Mucosa of gallbladder (tissue), 1 donor: ENCODE results near the gene KRTAP10-5. TPM values are rescaled to one million over a fixed set of nuclear protein-coding genes. Genes with fewer than 3 reads are reported as not detected.
A peak's percentile ranks its signal among the peaks of the same experiment; 100 is the strongest.

Experiments used
- DNase-seq: peaks from one replicate; pipeline ENCODE4 v3.0.0-alpha.2; 2020; ENCODE audit warnings: low spot score
- total RNA-seq: library from RNA; stranded (reverse); gene quantifications from one replicate; pipeline ENCODE4 v1.2.1, GENCODE V29; 2021
- donor health status: DM: no; HTN: no; CAD: no.

The KRTAP10-5 gene
- total RNA-seq, 1 donor from 2014 or later, result not detected

DNA sequence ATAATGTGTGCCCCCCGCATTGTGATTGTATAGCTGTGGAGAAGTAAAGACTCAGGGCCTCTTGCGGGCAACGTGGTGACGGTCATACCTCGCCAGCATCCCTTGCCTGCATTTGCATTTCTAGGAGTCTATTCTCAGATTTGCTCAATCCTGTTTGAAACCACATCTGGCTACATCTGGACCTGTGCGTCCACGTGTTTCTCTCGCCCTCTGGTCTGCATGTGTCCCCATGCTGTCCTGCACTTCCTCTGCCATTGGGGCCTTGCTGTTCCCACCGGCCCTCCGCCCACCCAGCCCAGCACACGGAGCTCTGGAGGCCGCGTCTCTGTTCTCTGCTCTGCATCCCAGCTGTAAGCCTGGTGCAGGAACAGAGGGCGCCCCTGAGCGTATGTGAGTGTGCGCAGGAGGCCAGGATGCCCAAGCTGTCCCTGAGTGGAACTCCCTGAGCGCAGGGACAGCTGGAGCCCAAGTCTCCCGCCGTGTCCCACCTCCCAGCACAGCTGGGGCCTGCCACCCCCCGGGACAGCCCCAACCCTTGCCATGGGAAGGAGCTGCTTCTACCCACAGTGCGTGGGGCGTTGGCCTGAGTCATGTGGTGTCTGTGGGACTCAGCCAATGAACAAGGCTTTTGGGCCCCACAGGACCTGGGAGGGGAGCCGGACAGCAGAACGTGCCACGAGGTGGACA is 30.7 kb downstream of the KRTAP10-5 start:
- DNase-seq, result peak; percentile 5

DNA sequence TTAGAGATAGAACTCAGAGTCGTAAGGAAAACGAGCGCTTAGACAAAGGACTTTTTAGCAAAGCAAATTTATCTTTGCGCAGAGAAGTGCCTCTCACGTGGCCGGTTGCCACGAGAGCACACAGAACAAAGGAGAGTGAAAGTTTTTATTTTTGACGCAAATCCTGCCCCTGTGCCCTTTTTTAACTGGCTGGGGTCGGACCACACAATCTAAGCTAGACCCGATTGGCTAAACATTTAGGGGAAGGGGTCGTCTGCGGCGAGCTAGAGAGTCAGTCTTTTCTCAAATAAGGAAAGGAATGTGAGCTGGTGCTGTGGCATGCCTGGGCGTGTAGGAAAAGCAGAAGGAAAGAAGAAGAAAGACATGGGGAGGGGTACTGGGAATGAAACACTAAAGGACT is 31.5 kb downstream of the KRTAP10-5 start:
- DNase-seq, result no peak

GRCh38 chr21:44548381-44548780 is 32.0 kb downstream of the KRTAP10-5 start:
- no peak for DNase-seq

DNA sequence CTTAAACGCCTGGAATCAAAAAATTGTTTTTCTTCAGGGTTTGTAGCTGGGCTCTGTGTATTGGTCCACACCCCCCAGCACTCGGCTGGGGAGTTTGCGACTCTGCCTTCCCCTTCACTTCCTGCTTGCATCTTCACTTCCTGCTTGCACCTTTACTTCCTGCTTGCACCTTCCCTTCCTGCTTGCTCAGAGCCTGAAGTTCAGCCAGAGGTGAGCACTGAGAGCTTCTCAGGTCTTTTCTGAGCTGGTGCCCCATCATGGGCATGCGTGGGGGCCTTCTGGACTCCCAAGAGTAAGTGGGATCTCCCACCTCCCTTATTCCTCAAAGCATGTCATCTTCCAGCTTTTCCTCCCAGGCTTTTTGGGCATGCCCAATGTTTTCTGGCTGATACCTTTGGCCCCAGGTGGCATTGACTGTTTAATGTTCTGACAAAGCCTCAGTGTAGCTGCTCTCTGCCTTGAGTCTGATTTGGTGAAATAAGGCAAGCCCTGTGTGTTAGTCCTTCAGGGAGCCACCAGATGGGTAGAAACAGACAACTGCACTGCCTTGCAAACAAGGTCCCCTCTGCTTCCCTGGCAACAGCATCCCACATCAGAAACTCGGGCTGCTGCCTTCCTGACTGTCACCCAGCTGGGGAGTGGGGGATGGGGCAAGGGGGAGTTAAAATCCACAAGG is 32.6 kb downstream of the KRTAP10-5 start:
- DNase-seq, result no peak

DNA sequence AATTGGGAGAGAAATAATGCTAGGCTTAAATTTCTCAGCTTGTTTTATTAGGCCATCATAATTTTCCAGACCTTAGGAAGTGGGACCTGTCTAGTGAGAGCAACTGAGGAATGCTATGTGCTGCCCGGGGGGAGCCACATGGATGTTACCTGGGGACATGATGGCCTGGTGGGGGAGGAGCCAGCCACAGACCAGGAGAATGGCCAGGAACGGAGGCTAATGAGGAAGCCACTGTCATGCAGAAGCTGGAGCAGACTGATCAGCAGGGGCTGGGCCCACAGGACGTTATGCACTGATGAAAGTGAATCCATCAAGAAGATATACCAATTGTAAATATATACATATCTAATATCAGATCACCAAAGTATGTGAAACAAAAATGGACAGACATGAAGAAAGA is 35.8 kb downstream of the KRTAP10-5 start:
- no peak for DNase-seq

GRCh38 chr21:44542716-44543115 is 37.7 kb downstream of the KRTAP10-5 start:
- no peak for DNase-seq

GRCh38 chr21:44540741-44541288 is 39.6 kb downstream of the KRTAP10-5 start:
- DNase-seq, result no peak

DNA sequence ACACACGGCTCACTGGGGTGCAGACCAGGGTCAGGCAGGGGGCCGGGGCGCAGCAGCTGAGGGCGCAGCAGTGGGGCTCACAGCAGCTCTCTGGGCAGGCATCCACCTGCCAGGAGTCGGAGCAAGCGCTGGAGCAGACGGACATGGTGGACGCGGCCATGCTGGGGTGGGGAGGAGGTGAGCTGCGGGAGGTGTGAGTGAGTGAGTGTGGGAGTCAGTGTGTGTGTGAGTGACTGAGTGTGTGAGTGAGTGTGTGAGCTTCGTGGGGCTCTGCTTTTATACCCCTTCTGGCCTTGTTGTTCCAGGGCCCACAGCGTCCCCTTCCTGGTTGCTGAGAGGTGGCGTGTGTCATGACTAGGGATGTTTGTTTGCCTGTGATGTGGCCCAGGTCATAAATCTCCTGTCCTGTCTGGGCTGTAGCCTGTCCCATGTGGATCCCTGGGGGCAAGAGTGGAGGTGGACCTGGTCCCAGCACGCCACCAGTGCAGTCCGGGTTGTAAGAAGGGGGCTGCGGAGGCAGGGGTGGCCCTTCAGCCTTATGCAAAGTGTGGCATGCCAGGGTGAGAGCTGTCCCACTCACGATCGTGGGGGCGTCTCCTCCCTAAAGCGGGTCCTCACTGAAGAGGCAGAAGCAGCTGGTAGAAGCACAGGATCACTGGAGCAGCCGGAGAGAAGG is 40.3 kb downstream of the KRTAP10-5 start, which contains the start of gene KRTAP10-1:
TSS of gene KRTAP10-1 (minus strand) at position 205 of the 676 bp plus-strand sequence. CDS start at position 160, 45 bp downstream.
- DNase-seq, result no peak

GRCh38 chr21:44539046-44539445 is 41.4 kb downstream of the KRTAP10-5 start:
- DNase-seq, result no peak

DNA sequence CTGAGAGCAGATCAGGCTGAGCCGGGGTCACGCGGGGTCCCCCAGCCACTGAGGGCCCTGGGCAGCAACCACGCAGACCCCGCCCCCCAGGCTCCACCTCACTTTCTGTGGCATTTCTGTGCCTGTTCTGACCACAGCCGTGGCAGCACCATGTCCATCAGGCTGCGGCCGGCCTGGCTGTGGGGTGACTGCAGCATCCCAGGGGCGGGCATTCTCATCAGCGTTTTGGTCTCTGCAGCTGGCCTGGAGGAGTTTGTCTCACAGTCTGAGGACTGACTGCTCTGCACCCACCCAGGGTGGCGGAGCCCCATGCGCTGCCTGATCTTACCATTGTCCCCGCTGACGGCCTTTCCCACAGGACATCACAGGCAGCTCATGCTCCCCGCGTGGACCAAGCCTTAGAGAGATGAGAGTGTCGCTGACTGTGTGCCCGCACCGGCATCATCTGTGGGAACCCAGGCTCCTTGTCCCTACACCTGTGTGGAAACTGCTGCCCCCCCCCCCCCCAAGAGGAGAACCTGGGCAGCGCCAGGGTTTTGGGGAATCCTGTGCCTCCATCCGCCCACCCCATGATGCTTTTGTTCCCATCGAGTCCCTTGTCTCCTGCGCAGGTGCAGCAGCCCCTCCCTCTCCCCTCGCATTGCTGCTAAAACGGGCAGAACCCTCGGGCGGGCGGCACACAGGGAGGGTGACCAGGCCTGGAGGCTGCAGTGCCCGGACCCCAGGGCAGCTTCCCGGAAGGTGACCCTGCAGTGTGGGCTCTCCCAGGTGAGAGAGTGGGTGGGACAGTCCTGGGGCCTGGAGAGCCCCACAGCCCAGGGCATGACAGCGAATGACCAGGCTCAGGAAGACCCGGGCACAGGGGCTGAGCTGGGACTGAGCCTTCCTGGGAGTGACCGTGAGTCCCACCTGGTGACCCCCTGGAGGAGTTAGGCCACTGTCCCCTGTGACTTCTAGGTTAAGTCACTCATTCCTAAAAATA is 42.2 kb downstream of the KRTAP10-5 start:
- no peak for DNase-seq

DNA sequence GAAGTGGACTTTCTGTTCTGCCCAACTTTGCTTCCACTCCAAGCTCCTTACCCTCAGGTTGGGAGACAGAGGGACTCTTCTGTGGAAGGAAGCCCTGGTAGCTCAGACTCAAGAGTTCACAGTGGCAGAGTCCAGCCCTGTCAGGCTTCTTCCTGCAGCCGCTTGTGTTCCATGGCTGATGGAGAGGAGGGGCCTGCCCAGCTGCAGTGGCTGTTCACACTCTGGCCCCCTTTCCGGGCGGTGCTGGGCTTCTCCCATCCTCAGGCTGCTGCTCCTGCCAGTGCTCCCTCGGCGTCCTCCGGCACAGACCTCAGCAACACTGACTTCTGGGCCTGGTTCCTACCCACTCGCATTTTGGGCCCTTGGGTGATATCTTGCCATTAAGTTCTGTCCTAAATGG is 44.4 kb downstream of the KRTAP10-5 start:
- no peak for DNase-seq

DNA sequence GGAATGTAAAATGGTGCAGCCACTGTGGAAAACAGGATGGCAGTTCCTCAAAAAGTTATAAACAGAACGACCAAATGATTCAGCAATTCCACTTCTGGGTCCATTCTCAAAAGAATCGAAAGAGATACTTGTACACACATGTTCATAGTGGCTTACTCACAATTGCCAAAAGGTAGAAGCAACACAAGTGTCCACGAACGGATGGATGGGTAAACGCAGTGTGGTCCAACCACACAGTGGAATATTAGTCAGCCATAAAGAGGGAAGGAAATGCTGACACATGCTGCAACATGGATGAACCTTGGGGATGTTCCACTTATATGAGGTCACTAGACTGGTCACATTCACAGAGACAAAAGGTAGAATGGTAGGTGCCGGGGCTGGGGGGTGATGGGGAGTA is 45.7 kb downstream of the KRTAP10-5 start:
- DNase-seq, result no peak

DNA sequence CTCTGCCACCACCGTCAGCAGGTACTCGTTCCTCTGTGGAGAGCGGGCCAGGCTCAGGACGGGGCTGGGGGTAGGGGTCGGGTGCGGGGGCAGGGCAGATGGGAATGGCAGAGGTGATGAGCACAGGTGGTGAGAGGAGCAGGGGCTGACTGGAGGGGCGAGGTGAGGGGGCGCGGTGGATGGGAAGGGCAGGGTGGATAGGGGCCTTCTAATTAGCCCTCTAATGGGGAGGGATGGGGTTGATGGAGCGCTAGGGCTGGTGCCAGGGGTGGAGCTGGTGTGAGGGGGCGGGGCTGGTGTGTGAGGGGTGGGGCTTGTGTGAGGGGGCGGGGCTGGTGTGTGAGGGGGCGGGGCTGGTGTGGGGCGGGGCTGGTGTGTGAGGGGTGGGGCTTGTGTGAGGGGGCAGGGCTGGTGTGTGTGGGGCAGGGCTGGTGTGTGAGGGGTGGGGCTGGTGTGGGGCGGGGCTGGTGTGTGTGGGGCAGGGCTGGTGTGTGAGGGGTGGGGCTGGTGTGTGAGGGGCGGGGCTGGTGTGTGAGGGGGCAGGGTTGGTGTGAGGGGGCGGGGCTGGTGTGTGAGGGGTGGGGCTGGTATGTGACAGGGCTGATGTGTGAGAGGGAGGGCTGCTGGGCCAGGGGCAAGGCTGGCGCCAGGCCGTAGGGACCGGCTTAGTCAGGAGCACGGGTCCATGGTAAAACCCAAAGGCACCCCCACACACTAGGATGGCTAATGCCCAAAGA is 46.3 kb downstream of the KRTAP10-5 start:
- no peak for DNase-seq

- no peak for DNase-seq
These were observed 47.1 kb downstream of the KRTAP10-5 start for GRCh38 chr21:44533121-44533890.

GRCh38 chr21:44532712-44533111 is 47.7 kb downstream of the KRTAP10-5 start:
- no peak for DNase-seq

- no peak for DNase-seq
These were observed 48.5 kb downstream of the KRTAP10-5 start for GRCh38 chr21:44531606-44532564.

GRCh38 chr21:44530903-44531605 is 49.4 kb downstream of the KRTAP10-5 start:
- no peak for DNase-seq
